Testis (tissue), 2 donors: ENCODE measurements around the gene ROR2.

Experiments used
- POLR2A ChIP-seq: fragments of 450-650 bp; IDR thresholded peaks from one replicate; pipeline ENCODE4 v1.6.1; 2017; ENCODE audit warnings: antibody characterized with exemption, mild to moderate bottlenecking, moderate library complexity
- TF ChIP-seq, protein P1 (sequence below), 3 experiments: fragments of 450-650 bp in 2 of 3; fragments of 200-600 bp in 1 of 3; sonication (generic) in 1 of 3; IDR thresholded peaks; one replicate each; pipeline ENCODE4 v1.5.1; 2016 to 2019; ENCODE audit warnings: antibody characterized with exemption in 3 of 3, mild to moderate bottlenecking in 2 of 3, moderate library complexity in 1 of 3

- no peak for TF ChIP-seq POLR2A
- TF ChIP-seq, protein P1, sequence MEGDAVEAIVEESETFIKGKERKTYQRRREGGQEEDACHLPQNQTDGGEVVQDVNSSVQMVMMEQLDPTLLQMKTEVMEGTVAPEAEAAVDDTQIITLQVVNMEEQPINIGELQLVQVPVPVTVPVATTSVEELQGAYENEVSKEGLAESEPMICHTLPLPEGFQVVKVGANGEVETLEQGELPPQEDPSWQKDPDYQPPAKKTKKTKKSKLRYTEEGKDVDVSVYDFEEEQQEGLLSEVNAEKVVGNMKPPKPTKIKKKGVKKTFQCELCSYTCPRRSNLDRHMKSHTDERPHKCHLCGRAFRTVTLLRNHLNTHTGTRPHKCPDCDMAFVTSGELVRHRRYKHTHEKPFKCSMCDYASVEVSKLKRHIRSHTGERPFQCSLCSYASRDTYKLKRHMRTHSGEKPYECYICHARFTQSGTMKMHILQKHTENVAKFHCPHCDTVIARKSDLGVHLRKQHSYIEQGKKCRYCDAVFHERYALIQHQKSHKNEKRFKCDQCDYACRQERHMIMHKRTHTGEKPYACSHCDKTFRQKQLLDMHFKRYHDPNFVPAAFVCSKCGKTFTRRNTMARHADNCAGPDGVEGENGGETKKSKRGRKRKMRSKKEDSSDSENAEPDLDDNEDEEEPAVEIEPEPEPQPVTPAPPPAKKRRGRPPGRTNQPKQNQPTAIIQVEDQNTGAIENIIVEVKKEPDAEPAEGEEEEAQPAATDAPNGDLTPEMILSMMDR (IDR thresholded peaks at IDR 0.05), result no peak
Measured at GRCh38 chr9:91655658-91656057, 294.4 kb downstream of the ROR2 start.
